BE2C (cell line): ENCODE data around the gene PDE2A.

Source experiments
- DNase-seq: peaks from one replicate; pipeline ENCODE4 v3.0.0-alpha.2; 2020
- H3K27me3 ChIP-seq: fragments of 250-450 bp; sonication (Bioruptor Pico); 2 replicates; pipeline ENCODE4 v1.5.1; 2020; ENCODE audit warnings: mild to moderate bottlenecking
- H3K36me3 ChIP-seq: fragments of 250-450 bp; sonication (Bioruptor Pico); 2 replicates; pipeline ENCODE4 v1.5.1; 2020; ENCODE audit warnings: mild to moderate bottlenecking
- H3K4me1 ChIP-seq: fragments of 250-450 bp; sonication (Bioruptor Pico); 2 replicates; pipeline ENCODE4 v1.5.1; 2020
- H3K4me3 ChIP-seq: 2 replicates; pipeline ENCODE4 v1.5.1; 2011; ENCODE audit warnings: low read depth, low read length
- H3K9me3 ChIP-seq: fragments of 250-450 bp; sonication (Bioruptor Pico); 2 replicates; pipeline ENCODE4 v1.5.1; 2020
- TF ChIP-seq, protein P1 (sequence below): IDR thresholded peaks from 2 replicates; pipeline ENCODE4 v1.5.1; 2012; ENCODE audit warnings: mild to moderate bottlenecking, low read depth, low read length

Gene PDE2A

GRCh38 chr11:72537051-72537450 is 137.2 kb downstream of the PDE2A start:
- no peaks in the 10 kb centered on the region for H3K36me3 ChIP-seq
- no peak for DNase-seq
- H3K4me1 ChIP-seq = peaks cover 10% of the 10 kb centered on the region; the same call in 1 of the 2 replicates
- no peaks in the 10 kb centered on the region for H3K27me3 ChIP-seq
- no peak overlapping the region for H3K4me3 ChIP-seq
- TF ChIP-seq, protein P1, sequence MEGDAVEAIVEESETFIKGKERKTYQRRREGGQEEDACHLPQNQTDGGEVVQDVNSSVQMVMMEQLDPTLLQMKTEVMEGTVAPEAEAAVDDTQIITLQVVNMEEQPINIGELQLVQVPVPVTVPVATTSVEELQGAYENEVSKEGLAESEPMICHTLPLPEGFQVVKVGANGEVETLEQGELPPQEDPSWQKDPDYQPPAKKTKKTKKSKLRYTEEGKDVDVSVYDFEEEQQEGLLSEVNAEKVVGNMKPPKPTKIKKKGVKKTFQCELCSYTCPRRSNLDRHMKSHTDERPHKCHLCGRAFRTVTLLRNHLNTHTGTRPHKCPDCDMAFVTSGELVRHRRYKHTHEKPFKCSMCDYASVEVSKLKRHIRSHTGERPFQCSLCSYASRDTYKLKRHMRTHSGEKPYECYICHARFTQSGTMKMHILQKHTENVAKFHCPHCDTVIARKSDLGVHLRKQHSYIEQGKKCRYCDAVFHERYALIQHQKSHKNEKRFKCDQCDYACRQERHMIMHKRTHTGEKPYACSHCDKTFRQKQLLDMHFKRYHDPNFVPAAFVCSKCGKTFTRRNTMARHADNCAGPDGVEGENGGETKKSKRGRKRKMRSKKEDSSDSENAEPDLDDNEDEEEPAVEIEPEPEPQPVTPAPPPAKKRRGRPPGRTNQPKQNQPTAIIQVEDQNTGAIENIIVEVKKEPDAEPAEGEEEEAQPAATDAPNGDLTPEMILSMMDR = no peak
- no peaks in the 10 kb centered on the region for H3K9me3 ChIP-seq

DNA sequence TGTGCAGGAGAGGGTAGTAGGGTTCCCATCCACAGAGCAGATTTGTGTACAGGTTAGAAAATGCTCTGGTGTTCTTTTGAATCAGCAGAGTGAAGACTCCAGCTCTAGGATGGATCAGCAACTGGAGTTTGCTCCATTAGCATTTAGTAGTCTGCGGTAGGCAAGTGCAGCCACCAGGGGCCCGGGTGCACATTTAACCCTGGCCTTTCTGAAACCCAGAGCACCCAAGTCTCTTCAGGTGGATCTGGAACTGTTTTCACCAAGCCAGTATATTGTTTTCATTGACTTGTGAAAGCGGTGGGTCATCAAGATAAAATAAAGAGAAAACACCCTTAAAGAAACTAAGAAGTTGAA is 139.1 kb downstream of the PDE2A start:
- Histone ChIP-seq H3K27me3 (no peaks in the 10 kb centered on the region), H3K36me3 (no peaks in the 10 kb centered on the region), H3K4me1 (peaks cover 10% of the 10 kb centered on the region; the same call in 1 of the 2 replicates), H3K4me3 (no peak overlapping the region), H3K9me3 (no peaks in the 10 kb centered on the region)
- DNase-seq = no peak
- TF ChIP-seq, protein P1 = peak; percentile 33

- TF ChIP-seq, protein P1 = no peak
- Histone ChIP-seq H3K4me1 (peaks cover 10% of the 10 kb centered on the region; the same call in 1 of the 2 replicates), H3K27me3 (no peaks in the 10 kb centered on the region), H3K9me3 (no peaks in the 10 kb centered on the region), H3K36me3 (no peaks in the 10 kb centered on the region), H3K4me3 (no peak overlapping the region)
- no peak for DNase-seq
Observed at GRCh38 chr11:72534371-72535193, 139.6 kb downstream of the PDE2A start.

DNA sequence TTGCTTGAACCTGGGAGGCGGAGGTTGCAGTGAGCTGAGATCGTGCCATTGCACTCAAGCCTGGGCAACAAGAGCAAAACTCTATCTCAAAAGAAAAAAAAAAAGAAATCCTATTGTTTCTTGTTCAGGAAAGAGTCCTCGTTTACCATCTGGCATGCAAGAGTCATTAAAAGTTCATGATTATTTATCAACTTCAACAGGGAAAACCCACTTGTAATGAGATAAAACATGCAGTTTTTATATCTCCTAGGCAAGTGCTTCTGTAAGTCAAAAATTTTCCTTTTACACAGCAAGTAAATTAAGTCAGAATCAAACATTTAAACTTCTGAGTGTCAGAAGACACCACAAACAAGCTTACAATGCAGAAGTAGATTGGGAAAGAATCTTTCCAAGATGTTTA is 145.2 kb downstream of the PDE2A start:
- H3K4me3 ChIP-seq = no peak overlapping the region
- H3K27me3 ChIP-seq = no peaks in the 10 kb centered on the region
- TF ChIP-seq, protein P1 = no peak
- no peaks in the 10 kb centered on the region for H3K4me1 ChIP-seq
- no peaks in the 10 kb centered on the region for H3K9me3 ChIP-seq
- H3K36me3 ChIP-seq = no peaks in the 10 kb centered on the region
- DNase-seq = no peak

DNA sequence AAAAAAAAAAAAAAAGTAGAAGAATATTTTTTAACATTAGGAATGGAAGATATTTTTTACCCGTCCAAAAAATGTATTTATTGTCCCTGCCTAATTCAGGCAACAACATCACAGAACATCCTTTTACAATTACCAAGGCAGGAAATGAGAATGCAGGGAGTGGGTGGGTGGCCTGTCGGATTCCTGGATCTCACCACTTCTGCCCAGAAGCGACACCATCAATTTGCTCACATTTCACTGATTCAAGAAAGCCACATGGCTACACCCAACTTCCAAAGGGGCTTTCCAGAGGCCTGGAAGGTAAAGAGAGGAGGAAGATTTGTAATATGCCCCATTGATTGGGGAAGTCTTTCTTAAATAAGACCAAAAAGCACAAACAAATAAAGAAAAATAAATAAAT is 146.1 kb downstream of the PDE2A start:
- H3K36me3 ChIP-seq = no peaks in the 10 kb centered on the region
- H3K27me3 ChIP-seq = no peaks in the 10 kb centered on the region
- H3K4me1 ChIP-seq = no peaks in the 10 kb centered on the region
- TF ChIP-seq, protein P1 = no peak
- no peak overlapping the region for H3K4me3 ChIP-seq
- H3K9me3 ChIP-seq = no peaks in the 10 kb centered on the region
- no peak for DNase-seq
